AG04450 (cell line): ENCODE results near the gene ATG14. TPM values are rescaled to one million over a fixed set of nuclear protein-coding genes. Genes with fewer than 3 reads are reported as not detected.
A peak's percentile ranks its signal among the peaks of the same experiment; 100 is the strongest.

Source experiments
- CTCF ChIA-PET: fragments of 300-600, 350-600 bp; formaldehyde crosslinking; extraction: SDS; loops from one replicate; lab custom pipeline; 2022; ENCODE audit warnings: antibody characterized with exemption, inconsistent platforms; lab: Charles Lee
- POLR2A ChIA-PET: fragments of 350-600 bp; formaldehyde crosslinking; extraction: SDS; loops from one replicate; lab custom pipeline; 2021; ENCODE audit warnings: antibody characterized with exemption, inconsistent platforms; lab: Yijun Ruan, JAX
- DNase-seq: peaks from one replicate; pipeline ENCODE4 v3.0.0-alpha.2; 2011; ENCODE audit warnings: low read depth, low spot score
- H3K27ac ChIP-seq: one replicate; pipeline ENCODE4 v1.5.1; 2012; ENCODE audit warnings: low read depth, low read length, control low read depth
- H3K27me3 ChIP-seq: one replicate; pipeline ENCODE4 v1.6.0; 2012; ENCODE audit warnings: low read length; ENCODE audit not compliant: control insufficient read depth, insufficient read depth
- H3K4me3 ChIP-seq: 2 replicates; pipeline ENCODE4 v1.5.1; 2011; ENCODE audit warnings: mild to moderate bottlenecking, low read depth, low read length, control low read depth
- H3K9me3 ChIP-seq: 2 replicates; pipeline ENCODE4 v1.5.1; 2012; ENCODE audit warnings: low read length; ENCODE audit not compliant: control insufficient read depth, insufficient read depth
- polyA plus RNA-seq: library from polyadenylated mRNA; depleted of rRNA; stranded (reverse); fragments of >200 nt; gene quantifications from 2 replicates; pipeline ENCODE4 v1.2.3, GENCODE V29; 2011
- TF ChIP-seq, protein P1 (sequence below): IDR thresholded peaks from 2 replicates; pipeline ENCODE4 v1.5.1; 2011; ENCODE audit warnings: low read depth, low read length, control low read depth, inconsistent platforms

ATG14 gene
- polyA plus RNA-seq, 1 experiment = 14.9 TPM

DNA sequence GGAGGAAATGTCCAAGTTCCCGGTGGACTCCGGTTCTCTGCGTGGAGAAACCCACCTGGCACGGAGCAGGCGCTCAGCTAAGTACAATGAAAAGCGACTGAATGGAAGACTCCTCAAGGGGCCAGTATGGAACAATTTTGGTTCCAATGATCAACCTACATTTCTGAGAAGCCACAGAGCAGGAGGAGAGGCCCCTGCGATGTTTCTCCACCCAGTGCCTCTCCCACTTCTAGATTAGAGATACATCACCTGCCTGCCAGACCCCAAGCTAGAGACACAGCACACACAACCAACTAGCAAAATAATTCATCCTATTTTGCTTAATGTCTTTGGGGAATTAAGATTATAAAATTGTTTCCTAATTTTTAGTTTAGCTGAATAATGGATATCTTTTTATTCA is 38.8 kb downstream of the ATG14 start:
- H3K27ac ChIP-seq = no peak overlapping the region
- H3K4me3 ChIP-seq = no peak overlapping the region
- H3K27me3 ChIP-seq = no peaks in the 10 kb centered on the region
- H3K9me3 ChIP-seq = no peaks in the 10 kb centered on the region
- TF ChIP-seq, protein P1, sequence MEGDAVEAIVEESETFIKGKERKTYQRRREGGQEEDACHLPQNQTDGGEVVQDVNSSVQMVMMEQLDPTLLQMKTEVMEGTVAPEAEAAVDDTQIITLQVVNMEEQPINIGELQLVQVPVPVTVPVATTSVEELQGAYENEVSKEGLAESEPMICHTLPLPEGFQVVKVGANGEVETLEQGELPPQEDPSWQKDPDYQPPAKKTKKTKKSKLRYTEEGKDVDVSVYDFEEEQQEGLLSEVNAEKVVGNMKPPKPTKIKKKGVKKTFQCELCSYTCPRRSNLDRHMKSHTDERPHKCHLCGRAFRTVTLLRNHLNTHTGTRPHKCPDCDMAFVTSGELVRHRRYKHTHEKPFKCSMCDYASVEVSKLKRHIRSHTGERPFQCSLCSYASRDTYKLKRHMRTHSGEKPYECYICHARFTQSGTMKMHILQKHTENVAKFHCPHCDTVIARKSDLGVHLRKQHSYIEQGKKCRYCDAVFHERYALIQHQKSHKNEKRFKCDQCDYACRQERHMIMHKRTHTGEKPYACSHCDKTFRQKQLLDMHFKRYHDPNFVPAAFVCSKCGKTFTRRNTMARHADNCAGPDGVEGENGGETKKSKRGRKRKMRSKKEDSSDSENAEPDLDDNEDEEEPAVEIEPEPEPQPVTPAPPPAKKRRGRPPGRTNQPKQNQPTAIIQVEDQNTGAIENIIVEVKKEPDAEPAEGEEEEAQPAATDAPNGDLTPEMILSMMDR = no peak
- no peak for DNase-seq
- POLR2A ChIA-PET = no interaction called here
- CTCF ChIA-PET = interaction anchor here (1.6 kb wide), 1 partner anchor 102 kb away, joined by 7 read pairs; no protein-coding TSS in a partner anchor

DNA sequence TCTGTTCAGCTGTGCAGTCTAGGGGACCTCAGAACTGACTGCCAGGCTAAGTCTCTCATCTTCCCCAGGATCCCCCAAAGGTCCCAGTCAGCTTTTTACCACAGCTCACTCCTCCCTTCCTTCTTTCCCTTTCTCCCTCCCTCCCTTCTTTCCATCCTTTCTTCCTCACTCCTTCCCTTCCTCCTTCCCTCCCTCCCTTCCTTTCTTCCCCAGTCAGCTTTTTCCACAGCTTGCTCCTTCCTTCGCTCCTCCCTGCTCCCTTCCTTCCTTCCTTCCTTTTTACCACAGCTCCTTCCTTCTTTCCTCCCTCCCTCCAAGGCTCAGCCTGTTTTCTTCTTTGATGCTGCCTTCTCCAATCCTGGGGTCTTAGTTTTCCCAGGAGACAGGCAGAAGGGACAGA is 39.2 kb downstream of the ATG14 start:
- ChIA-PET POLR2A (interaction anchor here (0.6 kb wide), 1 partner anchor 20 kb away, joined by 11 read pairs; no protein-coding TSS in a partner anchor), CTCF (interaction anchor here (1.6 kb wide), 1 partner anchor 102 kb away, joined by 7 read pairs; no protein-coding TSS in a partner anchor)
- TF ChIP-seq, protein P1 = no peak
- H3K27me3 ChIP-seq = no peaks in the 10 kb centered on the region
- H3K4me3 ChIP-seq = no peak overlapping the region
- no peak overlapping the region for H3K27ac ChIP-seq
- DNase-seq = no peak
- H3K9me3 ChIP-seq = no peaks in the 10 kb centered on the region

DNA sequence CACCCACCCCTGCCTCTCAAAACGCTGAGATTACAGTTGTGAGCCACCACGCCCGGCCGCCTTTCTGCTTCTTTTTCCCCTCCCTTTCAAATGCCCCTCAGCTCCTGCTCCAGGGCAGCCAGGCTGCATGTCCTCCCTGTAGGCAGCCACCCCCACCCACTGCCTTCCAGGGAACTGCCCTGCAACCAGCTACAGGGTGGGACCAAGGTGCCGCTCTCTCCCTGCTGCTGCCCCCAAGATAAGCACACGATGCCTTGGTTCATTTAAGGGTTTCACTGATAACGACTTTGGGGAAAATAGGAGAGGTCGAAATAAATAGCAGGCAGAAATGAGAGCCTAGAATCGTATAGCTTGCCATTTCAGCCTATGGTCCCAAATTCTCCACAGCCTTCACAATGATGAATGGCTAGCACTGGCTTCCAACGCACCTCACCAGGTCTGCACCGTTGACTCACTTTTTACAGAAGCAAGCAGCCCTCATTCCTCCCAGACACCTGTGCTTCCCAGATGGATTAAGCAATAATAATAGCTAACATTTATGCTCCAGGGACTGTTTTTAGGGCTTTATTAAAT is 40.7 kb downstream of the ATG14 start:
- no peak overlapping the region for H3K27ac ChIP-seq
- TF ChIP-seq, protein P1 = no peak
- H3K9me3 ChIP-seq = no peaks in the 10 kb centered on the region
- CTCF ChIA-PET = no interaction called here
- no peaks in the 10 kb centered on the region for H3K27me3 ChIP-seq
- DNase-seq = no peak
- POLR2A ChIA-PET = no interaction called here
- H3K4me3 ChIP-seq = no peak overlapping the region

DNA sequence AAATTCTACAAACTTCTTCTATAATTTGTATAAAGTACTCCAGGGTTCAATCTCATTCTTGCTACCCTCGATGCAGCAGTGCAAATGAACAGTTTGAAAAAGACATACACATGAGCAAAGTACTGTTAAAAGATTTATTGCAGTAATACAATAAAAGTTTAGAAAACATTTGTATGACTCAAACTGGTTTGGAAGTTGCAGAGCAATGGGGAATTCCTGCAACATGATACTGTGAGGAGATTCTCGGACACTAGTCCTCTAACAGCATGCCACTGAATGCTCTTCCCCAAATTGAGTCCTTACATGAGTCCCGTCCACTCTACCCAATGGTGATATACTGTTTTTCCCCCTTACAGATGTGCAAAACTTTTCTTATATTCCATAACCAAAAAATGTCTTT is 45.4 kb downstream of the ATG14 start:
- POLR2A ChIA-PET = interaction anchor here (1.5 kb wide), 1 partner anchor 17 kb away, joined by 4 read pairs; no protein-coding TSS in a partner anchor
- Histone ChIP-seq H3K27me3 (no peaks in the 10 kb centered on the region), H3K4me3 (no peak overlapping the region), H3K9me3 (no peaks in the 10 kb centered on the region), H3K27ac (peak overlapping the region; percentile 71)
- peak; percentile 43 for DNase-seq
- CTCF ChIA-PET = interaction anchor here (1.0 kb wide), 1 partner anchor 12 kb away, joined by 3 read pairs; no protein-coding TSS in a partner anchor
- TF ChIP-seq, protein P1 = no peak

DNA sequence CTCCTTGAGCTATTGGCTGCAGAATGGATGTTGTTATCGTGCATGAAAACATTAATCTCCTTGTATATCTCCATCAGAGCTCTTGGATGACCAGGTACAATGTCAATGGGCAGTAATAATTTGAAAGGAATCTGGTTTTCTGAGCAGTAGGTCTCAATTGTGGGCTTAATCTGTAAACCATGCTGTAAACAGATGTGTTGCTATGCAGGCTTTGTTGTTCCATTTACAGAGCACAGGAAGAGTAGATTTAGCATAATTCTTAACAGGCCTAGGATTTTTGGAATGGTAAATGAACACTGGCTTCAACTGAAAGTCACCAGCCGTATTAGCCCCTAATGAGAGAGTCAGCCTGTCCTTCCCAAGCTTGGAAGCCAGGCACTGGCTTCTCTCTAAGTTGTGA is 50.4 kb downstream of the ATG14 start:
- Histone ChIP-seq H3K9me3 (no peaks in the 10 kb centered on the region), H3K27me3 (no peaks in the 10 kb centered on the region), H3K27ac (peak overlapping the region; percentile 31), H3K4me3 (no peak overlapping the region)
- ChIA-PET CTCF (interaction anchor here (1.1 kb wide), 1 partner anchor 91 kb away, joined by 3 read pairs; no protein-coding TSS in a partner anchor), POLR2A (no interaction called here)
- TF ChIP-seq, protein P1 = no peak
- no peak for DNase-seq
